Vagina (tissue), 2 donors: ENCODE data around the gene LRFN5.

ENCODE experiments used
- POLR2A ChIP-seq, 2 donors: fragments of 450-650 bp; IDR thresholded peaks; one replicate each; pipeline ENCODE4 v1.6.1; 2017; ENCODE audit warnings: antibody characterized with exemption in 2 of 2, mild to moderate bottlenecking in 2 of 2, moderate library complexity in 2 of 2
- POLR2AphosphoS5 ChIP-seq, 2 donors: sonication (generic); formaldehyde crosslinking; IDR thresholded peaks; one replicate each; pipeline ENCODE4 v1.9.0; 2017; ENCODE audit warnings: antibody characterized with exemption in 2 of 2, mild to moderate bottlenecking in 2 of 2, low read depth in 1 of 2; ENCODE audit not compliant: insufficient read depth in 1 of 2
- TF ChIP-seq, protein P1 (sequence below), 3 experiments: fragments of 450-650 bp in 2 of 3; fragments of 200-600 bp in 1 of 3; sonication (generic) in 1 of 3; IDR thresholded peaks; one replicate each; pipeline ENCODE4 v1.5.1; 2017 to 2019; ENCODE audit warnings: antibody characterized with exemption in 3 of 3, mild to moderate bottlenecking in 2 of 3, moderate library complexity in 2 of 3

GRCh38 chr14:41642789-41643188 is 36.1 kb downstream of the LRFN5 start:
- TF ChIP-seq, protein P1, sequence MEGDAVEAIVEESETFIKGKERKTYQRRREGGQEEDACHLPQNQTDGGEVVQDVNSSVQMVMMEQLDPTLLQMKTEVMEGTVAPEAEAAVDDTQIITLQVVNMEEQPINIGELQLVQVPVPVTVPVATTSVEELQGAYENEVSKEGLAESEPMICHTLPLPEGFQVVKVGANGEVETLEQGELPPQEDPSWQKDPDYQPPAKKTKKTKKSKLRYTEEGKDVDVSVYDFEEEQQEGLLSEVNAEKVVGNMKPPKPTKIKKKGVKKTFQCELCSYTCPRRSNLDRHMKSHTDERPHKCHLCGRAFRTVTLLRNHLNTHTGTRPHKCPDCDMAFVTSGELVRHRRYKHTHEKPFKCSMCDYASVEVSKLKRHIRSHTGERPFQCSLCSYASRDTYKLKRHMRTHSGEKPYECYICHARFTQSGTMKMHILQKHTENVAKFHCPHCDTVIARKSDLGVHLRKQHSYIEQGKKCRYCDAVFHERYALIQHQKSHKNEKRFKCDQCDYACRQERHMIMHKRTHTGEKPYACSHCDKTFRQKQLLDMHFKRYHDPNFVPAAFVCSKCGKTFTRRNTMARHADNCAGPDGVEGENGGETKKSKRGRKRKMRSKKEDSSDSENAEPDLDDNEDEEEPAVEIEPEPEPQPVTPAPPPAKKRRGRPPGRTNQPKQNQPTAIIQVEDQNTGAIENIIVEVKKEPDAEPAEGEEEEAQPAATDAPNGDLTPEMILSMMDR (IDR thresholded peaks at IDR 0.05), result no peak
- TF ChIP-seq POLR2AphosphoS5 (IDR thresholded peaks at IDR 0.05; ENCODE audit: insufficient read depth in 1 of 2, low read depth in 1 of 2) (no peak), POLR2A (IDR thresholded peaks at IDR 0.05) (no peak)
